Keratinocyte (primary cell): ENCODE results near the gene GRIK4. TPM values are rescaled to one million over a fixed set of nuclear protein-coding genes. Genes with fewer than 3 reads are reported as not detected.
"Not testable (repeated sequence)": the region's sequence is repeated elsewhere in the genome, so short reads cannot be mapped to it uniquely, and the experiment has no call there.

Source experiments
- DNase-seq: peaks from one replicate; pipeline ENCODE4 v3.0.0-alpha.2; 2011; ENCODE audit warnings: low read depth, missing footprints, low spot score
- FAIRE-seq: peaks from 2 replicates; lab custom pipeline; 2011; peaks lifted over from hg19 to GRCh38; lab: Jason Lieb, UNC
- H2AFZ ChIP-seq: 2 replicates; pipeline ENCODE4 v1.6.0; 2012; ENCODE audit warnings: low read length, control low read depth, inconsistent platforms; ENCODE audit not compliant: control insufficient read depth
- H3K27ac ChIP-seq: 2 replicates; pipeline ENCODE4 v1.5.1; 2011; ENCODE audit warnings: low read length; ENCODE audit not compliant: control insufficient read depth, insufficient read depth
- H3K27me3 ChIP-seq: 3 replicates; pipeline ENCODE4 v1.6.0; 2011; ENCODE audit warnings: low read length; ENCODE audit not compliant: control insufficient read depth, insufficient read depth; ENCODE audit errors: extremely low read depth
- H3K36me3 ChIP-seq, 2 experiments: 2 replicates in 1 of 2; 3 replicates in 1 of 2; pipeline ENCODE4 v1.5.1; 2011; ENCODE audit warnings: low read length in 2 of 2, mild to moderate bottlenecking in 1 of 2; ENCODE audit not compliant: control insufficient read depth in 2 of 2, insufficient read depth in 2 of 2; ENCODE audit errors: extremely low read depth in 1 of 2
- H3K4me1 ChIP-seq: 3 replicates; pipeline ENCODE4 v1.5.1; 2011; ENCODE audit warnings: low read length; ENCODE audit not compliant: control insufficient read depth, insufficient read depth; ENCODE audit errors: extremely low read depth
- H3K4me2 ChIP-seq: 3 replicates; pipeline ENCODE4 v1.6.0; 2011; ENCODE audit warnings: low read depth, low read length; ENCODE audit not compliant: control insufficient read depth, insufficient read depth; ENCODE audit errors: extremely low read depth
- H3K4me3 ChIP-seq, 3 experiments: fragments of 200-600 bp in 1 of 3; sonication (generic) in 1 of 3; 2 replicates in 2 of 3; 3 replicates in 1 of 3; pipeline ENCODE4 v1.5.1; 2011 to 2016; ENCODE audit warnings: low read length in 3 of 3, mild to moderate bottlenecking in 3 of 3, control low read depth in 2 of 3, inconsistent platforms in 1 of 3, low read depth in 1 of 3, mixed read lengths in 1 of 3, mixed run types in 1 of 3, moderate library complexity in 1 of 3; ENCODE audit not compliant: control insufficient read depth in 2 of 3, insufficient read depth in 2 of 3; ENCODE audit errors: extremely low read depth in 1 of 3
- H3K79me2 ChIP-seq: 2 replicates; pipeline ENCODE4 v1.6.0; 2012; ENCODE audit warnings: low read length; ENCODE audit not compliant: control insufficient read depth, insufficient read depth
- H3K9ac ChIP-seq: 3 replicates; pipeline ENCODE4 v1.6.0; 2011; ENCODE audit warnings: low read length; ENCODE audit not compliant: control insufficient read depth, insufficient read depth; ENCODE audit errors: extremely low read depth
- H3K9me1 ChIP-seq: 3 replicates; pipeline ENCODE4 v1.6.0; 2011; ENCODE audit warnings: low read length; ENCODE audit not compliant: control insufficient read depth, insufficient read depth; ENCODE audit errors: extremely low read depth
- H3K9me3 ChIP-seq: 2 replicates; pipeline ENCODE4 v1.5.1; 2012; ENCODE audit warnings: low read depth, low read length; ENCODE audit not compliant: control insufficient read depth
- H4K20me1 ChIP-seq: 3 replicates; pipeline ENCODE4 v1.6.0; 2011; ENCODE audit warnings: low read length; ENCODE audit not compliant: control insufficient read depth, insufficient read depth; ENCODE audit errors: extremely low read depth
- CTCF ChIP-seq, 3 experiments: IDR thresholded peaks in 1 of 3; conservative IDR thresholded peaks in 1 of 3; optimal IDR thresholded peaks in 1 of 3; 2 replicates in 2 of 3; 3 replicates in 1 of 3; pipeline versions ENCODE3 to v1.5.1; 2011; ENCODE audit warnings: low read length in 3 of 3, mild to moderate bottlenecking in 3 of 3, moderate library complexity in 2 of 3, control low read depth in 1 of 3, inconsistent platforms in 1 of 3; ENCODE audit not compliant: insufficient read depth in 2 of 3; ENCODE audit errors: extremely low read depth in 1 of 3
- EZH2 ChIP-seq: IDR thresholded peaks from one replicate; pipeline ENCODE4 v1.6.1; 2012; ENCODE audit warnings: inconsistent platforms, mild to moderate bottlenecking, low read length, moderate library complexity
- dilution Hi-C: fragments of 300-500 bp; cut with MboI; formaldehyde crosslinking; loops from one replicate; pipeline ENCODE4 v1.7.0; 2020; ENCODE audit warnings: low sequenced_read_pairs; ENCODE audit not compliant: extremely low pct_ligation_motif_present
- polyA plus RNA-seq, 5 experiments: library from polyadenylated mRNA; depleted of rRNA in 3 of 5; stranded (reverse) in 3 of 5; stranded (forward) in 1 of 5; unstranded in 1 of 5; fragments of >200 nt; gene quantifications; 1 replicate in 1 of 5; 2 replicates in 3 of 5; 3 replicates in 1 of 5; pipeline versions ENCODE4 v1.2.1 to v1.2.3, GENCODE V29; 2011 to 2012; ENCODE audit warnings: missing spikeins in 2 of 5, low read depth in 1 of 5, low replicate concordance in 1 of 5

The GRIK4 gene
- polyA plus RNA-seq, 1 donor (not counting 4 experiments of a cell fraction or from before 2014, with no cell fraction given), result not detected

GRCh38 chr11:121031167-121031566 lies 519.6 kb downstream of the GRIK4 start:
- Histone ChIP-seq H3K9ac (no peak overlapping the region), H3K4me3 (no peak overlapping the region), H3K79me2 (peaks cover 11% of the 10 kb centered on the region), H3K9me3 (no peaks in the 10 kb centered on the region), H2AFZ (no peak overlapping the region), H3K27me3 (no peaks in the 10 kb centered on the region), H3K27ac (no peak overlapping the region), H3K4me2 (no peak overlapping the region), H3K9me1 (no peaks in the 10 kb centered on the region), H4K20me1 (no peaks in the 10 kb centered on the region), H3K4me1 (no peaks in the 10 kb centered on the region), H3K36me3 (no peaks in the 10 kb centered on the region)
- no peak for DNase-seq
- dilution Hi-C loops, result no loop called here
- no peak for FAIRE-seq
- no peak for TF ChIP-seq EZH2
- TF ChIP-seq CTCF (optimal IDR thresholded peaks at IDR 0.05 in 1 of 3, IDR thresholded peaks at IDR 0.05 in 1 of 3, conservative IDR thresholded peaks at IDR 0.05 in 1 of 3; ENCODE audit: extremely low read depth in 1 of 3, insufficient read depth in 2 of 3, low read length in 3 of 3), result no peak

- H3K27me3 ChIP-seq, dilution Hi-C loops, FAIRE-seq, H3K9me1 ChIP-seq, H3K9ac ChIP-seq, H3K79me2 ChIP-seq, H3K9me3 ChIP-seq, H3K36me3 ChIP-seq, H3K4me3 ChIP-seq, H2AFZ ChIP-seq, H3K4me2 ChIP-seq, H3K4me1 ChIP-seq, H4K20me1 ChIP-seq, H3K27ac ChIP-seq, DNase-seq: not testable (repeated sequence)
These were observed 520.1 kb downstream of the GRIK4 start for GRCh38 chr11:121031648-121032047.

GRCh38 chr11:121032546-121032945 lies 521.0 kb downstream of the GRIK4 start:
- DNase-seq (no peak), FAIRE-seq (no peak)
- Histone ChIP-seq H3K4me3 (no peak overlapping the region), H2AFZ (no peak overlapping the region), H3K27me3 (no peaks in the 10 kb centered on the region), H3K27ac (no peak overlapping the region), H3K4me2 (no peak overlapping the region), H3K9me3 (no peaks in the 10 kb centered on the region), H3K36me3 (no peaks in the 10 kb centered on the region), H4K20me1 (no peaks in the 10 kb centered on the region), H3K4me1 (no peaks in the 10 kb centered on the region), H3K9ac (no peak overlapping the region), H3K79me2 (peaks cover 4% of the 10 kb centered on the region), H3K9me1 (no peaks in the 10 kb centered on the region)
- dilution Hi-C loops, result no loop called here
- TF ChIP-seq EZH2, result no peak
- no peak for TF ChIP-seq CTCF (optimal IDR thresholded peaks at IDR 0.05 in 1 of 3, IDR thresholded peaks at IDR 0.05 in 1 of 3, conservative IDR thresholded peaks at IDR 0.05 in 1 of 3; ENCODE audit: extremely low read depth in 1 of 3, insufficient read depth in 2 of 3, low read length in 3 of 3)
